H1 (cell line): ENCODE measurements around the gene CTSK.

Experiments used
- CTCF ChIP-seq, 3 experiments: IDR thresholded peaks; 1 replicate in 2 of 3; 2 replicates in 1 of 3; pipeline versions ENCODE4 v1.5.1 to v1.6.1; 2011; ENCODE audit warnings: low read length in 3 of 3, mild to moderate bottlenecking in 3 of 3, inconsistent platforms in 2 of 3, low read depth in 1 of 3, moderate library complexity in 1 of 3; ENCODE audit not compliant: insufficient read depth in 1 of 3; ENCODE audit errors: control extremely low read depth in 1 of 3
- FOSL1 ChIP-seq: IDR thresholded peaks from 2 replicates; pipeline ENCODE4 v1.6.1; 2011; ENCODE audit warnings: mild to moderate bottlenecking, low read depth, low read length, moderate library complexity; ENCODE audit not compliant: insufficient read depth
- JUND ChIP-seq: IDR thresholded peaks from 2 replicates; pipeline ENCODE4 v1.6.1; 2011; ENCODE audit warnings: mild to moderate bottlenecking, improper control_type of control experiment, low read length
- POLR2A ChIP-seq, 2 experiments: IDR thresholded peaks; 1 replicate in 1 of 2; 2 replicates in 1 of 2; pipeline ENCODE4 v1.6.1; 2011; ENCODE audit warnings: low read depth in 2 of 2, low read length in 2 of 2, mild to moderate bottlenecking in 2 of 2; ENCODE audit errors: control extremely low read depth in 1 of 2
- USF2 ChIP-seq: IDR thresholded peaks from 2 replicates; pipeline ENCODE4 v1.6.1; 2011; ENCODE audit warnings: low read length, improper control_type of control experiment

- TF ChIP-seq POLR2A (IDR thresholded peaks at IDR 0.05; ENCODE audit: control extremely low read depth in 1 of 2, low read depth in 2 of 2, low read length in 2 of 2) (no peak), CTCF (IDR thresholded peaks at IDR 0.05; ENCODE audit: control extremely low read depth in 1 of 3, insufficient read depth in 1 of 3, low read depth in 1 of 3, low read length in 3 of 3) (no peak), JUND (no peak), USF2 (no peak), FOSL1 (no peak)
Observed at GRCh38 chr1:150763018-150763417, 45.0 kb downstream of the CTSK start.
